NCI-H446 treated with DMSO at 0.1 percent for 48 hours (cell line): ENCODE results near the gene CARD10.

ENCODE experiments used
- DNase-seq: peaks from one replicate; lab custom pipeline; 2025; lab: John Stamatoyannopoulos, UW

Gene CARD10

GRCh38 chr22:37467391-37467955 lies 51.7 kb downstream of the CARD10 start:
- no peak for DNase-seq

GRCh38 chr22:37464181-37464580 lies 55.0 kb downstream of the CARD10 start:
- no peak for DNase-seq

DNA sequence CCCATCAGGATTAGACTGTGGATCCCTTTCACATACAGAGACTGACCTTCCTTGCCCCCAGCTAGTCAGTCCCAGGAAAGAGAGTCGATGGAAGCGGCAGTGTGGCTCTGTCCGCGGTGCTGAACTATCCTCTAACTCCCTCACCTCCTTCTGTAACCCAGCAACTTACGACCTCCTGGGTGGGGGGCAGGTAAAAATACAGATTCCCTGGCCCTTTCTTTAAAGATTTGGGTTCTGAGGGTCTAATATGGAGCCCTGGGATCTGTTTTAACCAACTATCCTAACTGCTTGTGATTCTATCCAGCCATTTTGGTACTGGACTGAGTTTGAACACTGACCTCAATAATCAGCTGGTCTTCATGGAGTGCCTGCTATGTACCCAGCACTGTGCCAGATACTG lies 56.2 kb downstream of the CARD10 start:
- DNase-seq: no peak

DNA sequence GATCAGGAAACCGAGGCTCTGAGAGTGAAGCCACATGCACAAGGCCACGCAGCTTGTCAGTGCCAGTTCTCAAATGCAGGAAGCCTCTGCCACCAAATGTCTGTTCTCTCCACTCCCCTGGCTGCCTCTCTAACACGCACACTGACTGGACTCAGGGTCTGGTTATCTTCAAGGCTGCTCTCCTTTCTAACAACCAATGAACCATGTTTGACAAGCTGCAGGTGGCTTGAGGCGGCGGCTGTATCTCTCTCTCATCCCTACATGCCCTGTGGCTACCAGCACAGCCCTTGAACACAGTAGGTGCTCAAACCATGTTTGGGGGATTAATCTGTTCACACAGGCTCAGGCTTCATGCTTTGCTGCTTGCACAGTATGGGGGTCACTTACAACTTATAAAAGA lies 56.8 kb downstream of the CARD10 start:
- no peak for DNase-seq

GRCh38 chr22:37461961-37462360 lies 57.3 kb downstream of the CARD10 start:
- DNase-seq: no peak

- no peak for DNase-seq
Observed at GRCh38 chr22:37460684-37461083, 58.5 kb downstream of the CARD10 start.

- DNase-seq: no peak
Observed at GRCh38 chr22:37459206-37459605, 60.0 kb downstream of the CARD10 start.

DNA sequence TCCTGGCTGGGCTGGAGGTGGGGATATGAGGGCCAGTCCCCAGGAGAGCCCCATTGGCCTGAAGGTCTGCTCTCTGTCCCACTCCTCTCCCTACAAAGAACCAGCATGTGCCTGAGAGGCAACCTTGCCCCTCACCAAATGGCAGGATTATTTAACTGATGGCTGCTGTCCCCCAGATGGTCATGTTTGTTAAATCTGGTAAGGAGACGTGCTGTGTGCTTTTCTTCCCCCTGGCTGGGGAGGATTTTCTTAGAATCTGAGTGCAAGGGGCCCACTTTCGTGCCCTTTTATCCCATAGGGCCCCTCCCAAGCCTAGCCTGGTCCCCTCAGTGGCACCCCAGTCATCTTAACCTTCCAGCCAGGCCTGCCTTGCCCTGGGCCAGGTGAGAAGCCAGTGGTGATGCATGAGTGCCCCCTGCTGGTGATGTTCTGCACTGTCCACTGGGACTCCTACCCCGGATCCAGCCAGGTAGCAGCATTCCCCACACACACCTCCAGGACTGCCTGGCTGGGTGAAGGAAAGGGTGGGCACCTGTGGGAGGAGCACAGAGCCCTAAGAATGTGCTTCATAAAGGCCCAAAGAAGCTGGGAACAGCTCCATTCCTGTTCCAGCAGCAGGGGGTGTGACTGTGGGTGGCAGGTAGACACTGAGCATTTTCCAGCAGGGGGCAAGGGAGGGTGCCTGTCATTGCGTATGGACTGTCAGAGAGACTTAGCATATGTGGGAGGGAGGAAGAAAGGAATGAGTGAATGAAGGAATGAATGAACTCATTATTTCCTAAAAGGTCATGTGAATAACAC lies 61.9 kb downstream of the CARD10 start:
- no peak for DNase-seq

DNA sequence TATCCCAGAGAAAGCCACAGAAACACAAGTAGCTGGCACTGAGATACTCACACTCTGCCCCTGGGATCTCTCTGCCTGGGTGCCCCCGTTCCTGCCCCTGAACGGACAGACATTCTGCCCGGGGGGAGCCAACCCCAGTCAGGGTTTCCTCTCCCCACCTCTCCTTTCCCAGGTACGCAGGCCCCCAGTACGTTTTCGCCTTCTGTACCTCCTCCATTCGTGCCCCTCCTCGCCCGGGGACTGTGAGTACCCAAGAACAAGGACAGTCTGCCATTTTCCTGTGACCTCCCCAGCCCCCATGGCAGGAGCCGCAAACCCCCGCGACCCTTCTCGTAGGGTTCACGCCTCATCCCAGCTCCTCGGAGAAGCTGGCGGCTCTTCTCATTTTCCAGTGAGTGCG lies 62.9 kb downstream of the CARD10 start:
- no peak for DNase-seq

- no peak for DNase-seq
Observed at GRCh38 chr22:37455896-37456295, 63.3 kb downstream of the CARD10 start.

DNA sequence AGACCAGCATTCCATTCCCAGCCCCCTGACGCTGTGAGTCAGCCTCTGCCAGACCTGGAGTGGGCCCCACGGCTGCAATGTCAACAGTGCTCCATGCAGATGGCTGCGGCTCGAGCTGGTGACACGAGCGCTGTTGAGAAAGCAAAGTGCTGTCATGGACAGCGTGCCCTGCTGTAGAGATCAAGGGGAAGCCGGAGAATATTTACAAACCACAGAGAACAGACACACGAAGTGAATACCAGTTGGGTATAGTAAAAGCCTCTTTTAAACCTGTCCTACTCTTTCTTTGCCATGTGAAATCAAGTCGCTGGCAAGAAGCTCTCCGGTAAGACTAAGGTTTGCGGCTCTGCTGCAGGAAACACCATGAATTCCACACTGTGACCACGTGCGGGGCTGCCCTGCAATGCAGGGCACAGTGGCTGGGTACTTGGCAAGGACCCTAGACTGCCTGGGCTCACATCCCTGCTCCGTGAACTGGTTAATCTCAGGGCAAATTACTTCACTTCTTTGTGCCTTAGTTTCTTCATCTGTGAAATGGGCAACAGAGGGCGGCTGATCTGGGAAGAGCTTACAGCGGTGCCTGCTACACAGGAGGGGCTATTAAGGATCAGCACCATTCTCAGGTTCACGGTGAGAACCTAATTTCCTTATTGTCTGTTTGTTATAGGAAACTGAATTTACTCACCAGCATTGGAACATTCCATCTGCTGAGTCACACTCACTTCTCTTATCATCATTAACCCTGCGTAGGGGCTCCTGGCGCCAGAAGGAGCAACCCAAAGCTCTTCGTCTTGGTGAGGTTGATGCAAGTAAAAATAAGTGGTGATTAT lies 64.1 kb downstream of the CARD10 start:
- DNase-seq: no peak

GRCh38 chr22:37453696-37454095 lies 65.5 kb downstream of the CARD10 start:
- no peak for DNase-seq

GRCh38 chr22:37451218-37451617 lies 68.0 kb downstream of the CARD10 start:
- no peak for DNase-seq

DNA sequence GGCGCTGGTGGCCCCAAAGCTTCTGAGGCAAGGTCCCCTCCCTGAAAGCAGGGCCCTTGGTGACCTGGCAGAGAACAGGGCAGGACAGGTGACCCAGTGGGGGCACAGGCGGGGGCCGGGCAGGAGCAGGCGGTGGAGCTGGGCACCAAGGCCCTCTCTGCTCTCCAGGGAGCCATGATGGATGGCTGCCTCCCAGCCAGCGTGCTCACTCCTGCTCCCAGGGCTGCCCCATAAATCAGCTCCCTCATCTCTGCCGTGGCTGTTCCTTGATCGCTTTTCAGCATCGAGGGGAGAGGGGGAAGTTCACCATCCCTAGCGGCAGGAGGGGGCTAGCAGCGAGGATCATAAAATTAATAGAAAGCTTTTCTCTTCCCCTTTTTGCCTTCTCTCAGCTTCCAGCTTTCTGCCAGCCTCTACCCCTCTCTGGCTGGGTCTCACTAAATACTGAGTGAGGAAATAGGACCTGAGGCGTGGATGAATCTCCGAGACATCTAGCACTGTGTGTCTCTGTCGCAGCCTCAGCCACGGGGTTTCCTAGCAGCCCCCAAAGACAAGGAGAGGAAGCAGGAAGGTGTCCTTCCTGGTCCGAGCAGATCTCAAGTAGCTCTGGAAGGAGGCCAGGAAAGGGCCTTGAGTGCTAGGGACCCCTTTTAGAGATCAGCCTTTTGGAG lies 69.7 kb downstream of the CARD10 start:
- DNase-seq: no peak

DNA sequence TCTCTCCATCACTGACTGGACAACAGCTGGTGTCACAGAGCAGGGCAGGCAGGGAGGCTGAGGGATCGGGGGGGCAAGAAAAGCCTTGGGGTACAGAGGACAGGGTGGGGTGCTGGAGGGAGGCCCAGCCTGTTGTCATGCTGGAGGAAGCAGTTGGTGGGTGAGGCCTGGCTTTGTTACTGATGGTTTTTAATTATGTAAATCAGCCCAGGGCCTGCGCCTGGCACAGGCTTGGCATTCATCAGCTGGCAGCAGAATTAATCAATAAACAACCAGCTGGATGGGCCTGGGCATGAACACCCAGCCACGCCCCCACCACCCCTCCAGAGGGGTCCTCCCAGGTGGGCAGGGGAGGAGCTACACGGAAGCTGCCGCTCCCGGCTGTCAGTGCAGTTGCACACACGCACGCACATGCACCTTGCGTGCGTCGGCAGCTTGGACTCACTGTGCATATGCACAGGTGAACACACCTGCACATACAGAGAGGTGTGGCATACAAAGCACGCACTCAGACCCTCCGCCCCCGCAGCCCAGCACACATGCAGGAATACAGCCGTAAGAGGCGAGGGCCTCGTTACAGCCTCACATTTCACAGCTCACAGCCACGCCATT lies 70.6 kb downstream of the CARD10 start:
- no peak for DNase-seq

GRCh38 chr22:37445501-37445900 lies 73.7 kb downstream of the CARD10 start:
- DNase-seq: no peak

DNA sequence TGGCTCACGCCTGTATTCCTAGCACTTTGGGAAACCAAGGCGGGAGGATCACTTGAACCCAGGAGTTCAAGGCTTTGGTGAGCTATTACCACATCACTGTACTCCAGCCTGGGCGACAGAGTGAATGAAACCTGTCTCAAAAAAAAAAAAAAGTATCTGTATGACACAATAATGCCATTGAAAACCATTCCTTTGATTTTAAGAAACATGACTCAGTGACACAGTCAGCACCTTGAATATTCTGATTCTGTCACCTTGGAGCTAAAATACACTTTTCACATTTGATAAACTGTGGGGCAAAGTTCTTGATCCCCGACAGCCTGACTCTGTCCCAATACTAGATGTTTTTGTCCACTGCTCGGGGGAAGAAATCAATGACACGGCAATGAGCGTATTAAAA lies 75.2 kb downstream of the CARD10 start:
- no peak for DNase-seq

DNA sequence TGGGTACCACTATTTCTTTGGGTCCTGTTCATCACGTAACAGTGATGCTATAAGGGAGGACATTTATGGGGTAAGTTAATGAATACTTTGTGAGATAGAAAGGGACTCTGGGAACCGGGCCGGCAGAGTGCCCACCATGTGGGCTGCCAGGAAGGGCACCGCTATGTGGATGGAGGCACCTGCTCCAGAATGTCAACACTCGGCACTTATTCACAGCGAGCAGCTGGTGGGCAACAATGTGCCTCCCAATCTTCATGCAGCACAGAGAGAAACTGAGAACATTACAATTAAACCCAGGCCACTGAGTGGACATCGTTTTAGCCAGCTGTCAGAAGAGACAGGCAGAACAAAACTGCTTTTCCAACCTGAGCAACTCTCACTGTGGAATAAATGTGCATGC lies 76.1 kb downstream of the CARD10 start:
- no peak for DNase-seq

DNA sequence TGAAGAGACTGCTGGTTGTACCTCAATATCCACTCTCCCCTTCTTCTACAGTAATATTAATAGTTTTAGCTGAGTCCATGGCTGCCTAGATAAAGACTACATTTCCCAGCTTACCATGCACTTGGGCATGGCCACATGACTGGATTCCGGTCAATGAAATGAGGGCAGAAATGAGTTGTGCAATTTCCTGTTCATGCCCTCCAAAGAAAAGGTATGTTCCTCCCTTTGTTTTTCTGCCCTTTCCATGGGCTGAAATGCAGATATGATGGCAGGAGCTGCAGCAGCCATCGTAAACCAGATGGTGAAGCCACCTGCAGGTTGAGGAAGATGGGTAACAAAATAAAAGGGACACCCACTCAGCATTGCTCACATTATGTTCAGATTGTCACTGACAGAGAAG lies 76.7 kb downstream of the CARD10 start:
- no peak for DNase-seq

- no peak for DNase-seq
Observed at GRCh38 chr22:37442135-37442534, 77.1 kb downstream of the CARD10 start.

GRCh38 chr22:37440875-37441274 lies 78.3 kb downstream of the CARD10 start:
- DNase-seq: no peak
